Mammary epithelial cell (primary cell): ENCODE data around the gene ANGPTL4.

Source experiments
- EZH2 ChIP-seq: IDR thresholded peaks from 2 replicates; pipeline ENCODE4 v1.6.1; 2012; ENCODE audit warnings: low read length, inconsistent platforms, borderline replicate concordance
- TF ChIP-seq, protein P1 (sequence below), 2 donors: IDR thresholded peaks in 1 of 2; conservative IDR thresholded peaks in 1 of 2; 2 replicates each; pipeline ENCODE4 v1.5.1; 2011 to 2012; ENCODE audit warnings: inconsistent platforms in 2 of 2, low read length in 2 of 2, mild to moderate bottlenecking in 2 of 2, control low read depth in 1 of 2, low read depth in 1 of 2; ENCODE audit not compliant: insufficient read depth in 1 of 2; ENCODE audit errors: extremely low read depth in 1 of 2

GRCh38 chr19:8337728-8338127 lies 26.2 kb upstream of the ANGPTL4 start:
- TF ChIP-seq, protein P1, sequence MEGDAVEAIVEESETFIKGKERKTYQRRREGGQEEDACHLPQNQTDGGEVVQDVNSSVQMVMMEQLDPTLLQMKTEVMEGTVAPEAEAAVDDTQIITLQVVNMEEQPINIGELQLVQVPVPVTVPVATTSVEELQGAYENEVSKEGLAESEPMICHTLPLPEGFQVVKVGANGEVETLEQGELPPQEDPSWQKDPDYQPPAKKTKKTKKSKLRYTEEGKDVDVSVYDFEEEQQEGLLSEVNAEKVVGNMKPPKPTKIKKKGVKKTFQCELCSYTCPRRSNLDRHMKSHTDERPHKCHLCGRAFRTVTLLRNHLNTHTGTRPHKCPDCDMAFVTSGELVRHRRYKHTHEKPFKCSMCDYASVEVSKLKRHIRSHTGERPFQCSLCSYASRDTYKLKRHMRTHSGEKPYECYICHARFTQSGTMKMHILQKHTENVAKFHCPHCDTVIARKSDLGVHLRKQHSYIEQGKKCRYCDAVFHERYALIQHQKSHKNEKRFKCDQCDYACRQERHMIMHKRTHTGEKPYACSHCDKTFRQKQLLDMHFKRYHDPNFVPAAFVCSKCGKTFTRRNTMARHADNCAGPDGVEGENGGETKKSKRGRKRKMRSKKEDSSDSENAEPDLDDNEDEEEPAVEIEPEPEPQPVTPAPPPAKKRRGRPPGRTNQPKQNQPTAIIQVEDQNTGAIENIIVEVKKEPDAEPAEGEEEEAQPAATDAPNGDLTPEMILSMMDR (conservative IDR thresholded peaks at IDR 0.05 in 1 of 2, IDR thresholded peaks at IDR 0.05 in 1 of 2; ENCODE audit: extremely low read depth in 1 of 2, insufficient read depth in 1 of 2, low read depth in 1 of 2, low read length in 2 of 2): no peak
- no peak for TF ChIP-seq EZH2
